GM10266 (cell line): ENCODE results near the gene FAM222B.
A peak's percentile ranks its signal among the peaks of the same experiment; 100 is the strongest.
"Not testable (repeated sequence)": the region's sequence is repeated elsewhere in the genome, so short reads cannot be mapped to it uniquely, and the experiment has no call there.

ENCODE experiments used
- DNase-seq: peaks from one replicate; pipeline ENCODE4 v3.0.0; 2012; ENCODE audit errors: extremely low spot score
- TF ChIP-seq, protein P1 (sequence below): IDR thresholded peaks from 2 replicates; pipeline ENCODE4 v1.5.1; 2012; ENCODE audit warnings: mild to moderate bottlenecking, low read depth; ENCODE audit not compliant: control insufficient read depth, insufficient read depth; ENCODE audit errors: missing control alignments

The FAM222B gene

DNA sequence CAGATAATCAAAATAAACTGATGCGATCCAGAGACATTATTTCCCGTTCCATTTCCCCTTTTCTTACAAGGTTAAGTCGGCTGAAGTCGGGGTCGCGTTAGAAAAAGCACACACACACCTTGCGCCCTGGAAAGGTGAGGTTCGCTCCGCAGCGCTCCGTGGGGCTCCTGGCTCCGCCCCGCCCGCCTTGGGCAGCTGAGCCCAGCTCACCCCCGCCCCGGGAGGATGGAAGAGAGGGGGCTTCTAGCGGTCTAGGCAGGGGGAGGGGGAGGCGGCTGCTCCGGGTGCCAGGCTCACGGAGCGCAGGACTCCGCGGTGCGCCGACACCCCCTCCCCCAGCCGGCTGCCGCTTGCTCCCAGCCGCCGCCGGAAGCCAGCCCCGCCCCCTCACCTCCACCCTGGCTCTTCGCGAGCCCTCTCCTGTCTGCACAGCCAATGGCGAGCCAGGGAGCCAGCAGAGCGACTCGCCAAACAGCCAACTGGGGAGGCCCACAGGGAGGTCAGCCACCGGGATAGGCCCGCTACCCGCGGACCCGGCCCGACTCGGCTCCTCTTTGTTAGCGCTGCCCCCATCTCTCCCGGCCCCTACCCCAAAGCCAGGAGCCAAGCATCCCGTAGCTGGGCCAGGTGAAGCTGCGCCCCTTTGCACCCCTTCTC, 30.4 kb downstream of the FAM222B start:
- DNase-seq = peak; percentile 98
- TF ChIP-seq, protein P1, sequence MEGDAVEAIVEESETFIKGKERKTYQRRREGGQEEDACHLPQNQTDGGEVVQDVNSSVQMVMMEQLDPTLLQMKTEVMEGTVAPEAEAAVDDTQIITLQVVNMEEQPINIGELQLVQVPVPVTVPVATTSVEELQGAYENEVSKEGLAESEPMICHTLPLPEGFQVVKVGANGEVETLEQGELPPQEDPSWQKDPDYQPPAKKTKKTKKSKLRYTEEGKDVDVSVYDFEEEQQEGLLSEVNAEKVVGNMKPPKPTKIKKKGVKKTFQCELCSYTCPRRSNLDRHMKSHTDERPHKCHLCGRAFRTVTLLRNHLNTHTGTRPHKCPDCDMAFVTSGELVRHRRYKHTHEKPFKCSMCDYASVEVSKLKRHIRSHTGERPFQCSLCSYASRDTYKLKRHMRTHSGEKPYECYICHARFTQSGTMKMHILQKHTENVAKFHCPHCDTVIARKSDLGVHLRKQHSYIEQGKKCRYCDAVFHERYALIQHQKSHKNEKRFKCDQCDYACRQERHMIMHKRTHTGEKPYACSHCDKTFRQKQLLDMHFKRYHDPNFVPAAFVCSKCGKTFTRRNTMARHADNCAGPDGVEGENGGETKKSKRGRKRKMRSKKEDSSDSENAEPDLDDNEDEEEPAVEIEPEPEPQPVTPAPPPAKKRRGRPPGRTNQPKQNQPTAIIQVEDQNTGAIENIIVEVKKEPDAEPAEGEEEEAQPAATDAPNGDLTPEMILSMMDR = no peak

DNA sequence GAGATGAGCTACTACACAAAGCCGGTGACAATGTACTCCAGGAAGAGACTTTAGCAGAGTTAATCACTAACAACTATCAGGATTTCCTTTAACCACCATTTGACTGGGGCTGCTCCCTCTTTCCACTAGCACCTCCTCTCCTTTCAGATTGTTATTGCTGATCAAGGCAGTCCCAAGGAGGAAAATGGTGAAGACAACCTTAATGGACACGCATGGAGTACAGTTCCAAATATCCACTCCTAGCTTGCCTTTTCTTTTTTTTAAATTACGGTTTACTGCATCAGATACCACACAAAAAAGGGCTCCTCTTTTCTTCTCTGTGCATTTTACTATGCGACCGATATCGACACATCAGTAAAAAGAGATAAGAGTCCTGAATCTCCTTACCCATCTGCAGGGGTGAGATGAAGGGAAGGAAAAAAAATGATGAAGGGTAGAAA, 30.9 kb downstream of the FAM222B start:
- TF ChIP-seq, protein P1 = no peak
- peak; percentile 17 for DNase-seq

DNA sequence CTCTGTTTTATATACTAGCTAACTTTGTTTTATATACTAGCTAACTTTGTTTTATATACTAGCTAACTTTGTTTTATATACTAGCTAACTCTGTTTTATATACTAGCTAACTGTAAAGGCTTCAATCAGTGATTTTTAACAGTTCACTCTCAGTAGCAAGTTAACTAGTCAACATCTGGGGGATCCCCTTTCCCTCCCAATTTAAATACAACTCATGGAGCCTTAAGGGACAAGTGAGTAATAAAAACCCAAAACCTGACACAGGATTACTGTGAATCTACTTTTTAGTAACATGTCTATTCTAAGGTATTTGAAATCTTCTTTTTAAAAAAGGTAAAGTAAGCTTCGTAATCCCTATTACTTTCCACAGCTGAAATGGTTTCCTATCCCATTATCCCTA, 32.2 kb downstream of the FAM222B start:
- TF ChIP-seq, protein P1 = no peak
- DNase-seq = peak; percentile 32

DNA sequence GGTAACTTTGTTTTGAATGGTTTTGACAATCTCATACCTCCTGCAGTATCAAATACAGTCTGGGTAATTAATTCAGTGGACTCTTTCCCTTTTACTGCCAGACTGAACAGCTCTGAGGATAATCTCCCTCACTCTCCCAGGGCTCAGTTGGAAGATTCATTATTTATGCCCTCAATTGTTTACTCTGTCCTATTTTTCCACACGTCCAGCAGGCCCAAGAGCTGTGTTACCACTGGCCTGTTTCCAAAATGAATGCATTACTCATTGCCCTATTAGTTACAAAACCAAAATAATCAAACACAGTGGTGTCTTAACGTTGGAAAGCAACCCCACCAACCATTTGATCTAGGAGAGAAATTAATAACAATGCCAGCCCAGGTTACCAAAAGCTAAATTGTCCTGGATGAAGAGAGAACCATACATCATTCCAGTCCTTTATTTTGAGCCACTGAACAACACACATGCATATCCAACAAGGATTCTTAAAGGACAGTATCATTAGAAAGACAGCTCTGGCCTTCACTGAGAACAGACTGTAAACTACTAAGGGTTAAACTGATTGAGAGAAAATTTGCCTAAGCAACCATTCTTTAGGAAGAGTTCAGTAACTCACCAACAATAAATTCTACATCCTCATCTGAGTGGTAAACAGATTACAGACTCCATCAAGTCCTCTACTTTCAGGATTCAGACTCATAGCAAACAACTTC, 34.5 kb downstream of the FAM222B start:
- no peak for DNase-seq
- TF ChIP-seq, protein P1 = no peak

DNA sequence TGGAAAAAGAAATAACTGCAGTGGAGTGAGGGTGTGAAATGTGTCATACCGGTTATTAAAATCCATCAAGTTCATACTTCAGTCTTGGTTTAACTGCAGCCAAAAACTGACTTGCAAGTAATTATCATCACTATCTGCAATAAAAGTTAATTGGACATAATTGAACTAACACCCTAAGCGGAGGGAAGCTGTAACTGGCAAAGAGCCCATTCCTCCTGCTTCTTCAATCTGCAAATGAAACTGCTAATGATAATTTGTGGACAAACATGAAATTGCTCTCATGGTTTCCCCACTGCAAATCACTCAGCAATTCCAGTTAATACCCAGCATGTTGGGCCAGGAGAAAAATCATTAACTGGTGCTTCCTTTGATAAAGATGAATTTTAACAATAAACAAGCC, 46.5 kb downstream of the FAM222B start:
- TF ChIP-seq, protein P1 = no peak
- DNase-seq = no peak

DNA sequence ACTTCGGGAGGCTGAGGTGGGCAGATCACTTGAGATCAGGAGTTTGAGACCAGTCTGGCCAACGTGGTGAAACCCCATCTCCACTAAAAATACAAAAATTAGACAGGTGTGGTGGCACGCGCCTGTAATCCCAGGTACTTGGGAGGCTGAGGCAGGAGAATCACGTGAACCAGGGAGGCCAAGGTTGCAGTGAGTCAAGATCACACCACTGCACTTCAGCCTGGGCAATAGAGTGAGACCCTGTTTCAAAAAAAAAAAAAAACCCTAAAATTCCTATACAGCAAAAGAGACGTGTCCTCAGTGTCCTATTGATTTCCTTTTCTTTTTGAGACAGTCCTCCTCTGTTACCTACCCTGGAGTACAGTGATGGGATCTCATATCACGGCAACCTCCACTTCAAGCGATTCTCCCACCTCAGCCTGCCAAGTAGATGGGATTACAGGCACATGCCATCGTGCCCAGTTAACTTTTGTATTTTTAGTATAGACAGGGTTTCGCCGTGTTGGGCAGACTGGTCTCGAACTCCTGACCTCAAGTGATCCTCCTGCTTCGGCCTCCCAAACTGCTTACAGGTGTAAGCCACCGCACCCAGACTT, 47.6 kb downstream of the FAM222B start:
- DNase-seq = not testable (repeated sequence)

DNA sequence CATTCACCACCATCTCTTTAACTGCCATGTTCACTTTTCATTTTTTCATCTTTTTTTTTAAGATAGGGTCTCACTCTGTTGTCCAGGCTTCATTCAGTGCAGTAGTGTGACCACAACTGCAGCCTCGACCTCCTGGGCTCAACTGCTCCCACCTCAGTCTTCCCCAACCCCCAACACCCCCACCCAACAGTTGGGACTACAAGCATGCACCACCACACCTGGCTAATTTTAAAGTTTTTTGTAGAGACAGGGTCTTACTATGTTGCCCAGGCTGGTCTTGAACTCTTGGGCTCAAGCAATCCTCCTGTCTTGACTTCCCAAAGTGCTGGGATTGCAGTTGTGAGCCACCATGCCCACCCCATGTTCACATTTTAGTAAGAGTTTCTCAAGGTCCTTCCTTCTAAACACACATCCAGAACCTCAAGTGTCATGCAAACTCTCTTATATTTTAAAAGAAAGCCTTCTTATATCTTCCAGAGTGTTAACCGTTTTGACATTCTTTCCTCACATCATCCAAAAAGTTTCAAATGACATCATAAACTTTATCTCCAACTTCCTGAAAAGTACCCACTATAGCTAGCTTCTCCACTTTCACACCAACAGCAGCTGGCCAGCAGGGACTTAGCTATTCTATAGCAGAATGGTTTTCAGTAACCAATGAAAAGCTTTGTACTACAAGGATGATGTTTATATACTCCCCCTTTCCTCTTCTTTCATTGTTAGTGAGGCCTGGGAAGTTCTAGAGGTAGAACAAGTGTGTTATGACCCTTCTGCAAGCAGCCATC, 49.5 kb downstream of the FAM222B start:
- DNase-seq = no peak
- TF ChIP-seq, protein P1 = no peak
